WTC11 (cell line): ENCODE data around the gene MAT2A. TPM values are rescaled to one million over a fixed set of nuclear protein-coding genes. Genes with fewer than 3 reads are reported as not detected.
"Not testable (repeated sequence)": the region's sequence is repeated elsewhere in the genome, so short reads cannot be mapped to it uniquely, and the experiment has no call there.

Source experiments
- ATAC-seq: fragments of 200-7000 bp; cut with Tn5 transposase; 2 replicates; pipeline ENCODE4 v1.10.0; 2021; ENCODE audit warnings: mild to moderate bottlenecking, moderate library complexity
- CTCF ChIA-PET: fragments of 300-600 bp; sonication (Branson Sonifier 250); formaldehyde crosslinking; loops from one replicate; lab custom pipeline; 2021; ENCODE audit warnings: antibody characterized with exemption; lab: Charles Lee
- POLR2A ChIA-PET: fragments of 350-600 bp; sonication (Branson Sonifier 250); formaldehyde crosslinking; loops from one replicate; lab custom pipeline; 2021; ENCODE audit warnings: antibody characterized with exemption; lab: Charles Lee
- DNase-seq: peaks from one replicate; pipeline ENCODE4 v3.0.0; 2021; ENCODE audit warnings: low spot score
- H3K27ac Mint-ChIP-seq: 2 replicates; pipeline ENCODE4 v1.8.0; 2021; ENCODE audit warnings: mixed read lengths
- H3K27me3 Mint-ChIP-seq: 2 replicates; pipeline ENCODE4 v1.8.0; 2021; ENCODE audit warnings: low read depth, mild to moderate bottlenecking, moderate library complexity, mixed read lengths
- H3K36me3 Mint-ChIP-seq: 2 replicates; pipeline ENCODE4 v1.8.0; 2021; ENCODE audit warnings: mixed read lengths
- H3K4me1 Mint-ChIP-seq: 2 replicates; pipeline ENCODE4 v1.8.0; 2022; ENCODE audit warnings: mixed read lengths
- H3K4me3 Mint-ChIP-seq: 2 replicates; pipeline ENCODE4 v1.8.0; 2021; ENCODE audit warnings: mild to moderate bottlenecking, moderate library complexity, mixed read lengths
- H3K9me3 Mint-ChIP-seq: 2 replicates; pipeline ENCODE4 v1.8.0; 2021; ENCODE audit warnings: mixed read lengths
- ATF1 ChIP-seq: sonication (generic); formaldehyde crosslinking; IDR thresholded peaks from 2 replicates; pipeline ENCODE4 v1.8.1; 2023; ENCODE audit warnings: mild to moderate bottlenecking, moderate library complexity, missing genetic modification reagents
- ATF2 ChIP-seq: sonication (generic); formaldehyde crosslinking; IDR thresholded peaks from 2 replicates; pipeline ENCODE4 v1.8.1; 2022; ENCODE audit warnings: low read depth, missing genetic modification reagents, borderline replicate concordance
- ATF3 ChIP-seq: sonication (generic); formaldehyde crosslinking; conservative IDR thresholded peaks from 2 replicates; pipeline ENCODE4 v1.8.1; 2022; ENCODE audit warnings: mild to moderate bottlenecking, missing genetic modification reagents
- ELF4 ChIP-seq: sonication (generic); formaldehyde crosslinking; IDR thresholded peaks from 2 replicates; pipeline ENCODE4 v1.8.1; 2022; ENCODE audit warnings: low read depth, mild to moderate bottlenecking, moderate library complexity, missing genetic modification reagents
- ETV6 ChIP-seq: sonication (generic); formaldehyde crosslinking; IDR thresholded peaks from 2 replicates; pipeline ENCODE4 v1.8.1; 2022; ENCODE audit warnings: mild to moderate bottlenecking, missing genetic modification reagents
- GABPB1 ChIP-seq: sonication (generic); formaldehyde crosslinking; IDR thresholded peaks from 2 replicates; pipeline ENCODE4 v1.8.1; 2023; ENCODE audit warnings: mild to moderate bottlenecking, missing genetic modification reagents
- GRHL2 ChIP-seq: fragments of 250-450 bp; sonication (Bioruptor Pico); IDR thresholded peaks from 2 replicates; pipeline ENCODE4 v1.8.0; 2022; ENCODE audit warnings: mild to moderate bottlenecking, moderate library complexity; ENCODE audit not compliant: insufficient replicate concordance, severe bottlenecking
- IRF1 ChIP-seq: sonication (generic); formaldehyde crosslinking; IDR thresholded peaks from 2 replicates; pipeline ENCODE4 v1.8.0; 2023; ENCODE audit warnings: missing genetic modification reagents
- JAZF1 ChIP-seq: fragments of 250-450 bp; sonication (Bioruptor Pico); IDR thresholded peaks from 2 replicates; pipeline ENCODE4 v1.9.0; 2021; ENCODE audit warnings: moderate library complexity, mild to moderate bottlenecking, inconsistent platforms
- MXD4 ChIP-seq: fragments of 250-450 bp; sonication (Bioruptor Pico); IDR thresholded peaks from 2 replicates; pipeline ENCODE4 v1.8.0; 2021; ENCODE audit warnings: mild to moderate bottlenecking, moderate library complexity, borderline replicate concordance
- NR1H2 ChIP-seq: sonication (generic); formaldehyde crosslinking; IDR thresholded peaks from 2 replicates; pipeline ENCODE4 v1.9.0; 2021; ENCODE audit warnings: mild to moderate bottlenecking, moderate library complexity, missing genetic modification reagents
- NR2C2 ChIP-seq: sonication (generic); formaldehyde crosslinking; IDR thresholded peaks from 2 replicates; pipeline ENCODE4 v1.8.0; 2022; ENCODE audit warnings: mild to moderate bottlenecking, missing genetic modification reagents
- STAT6 ChIP-seq: sonication (generic); formaldehyde crosslinking; conservative IDR thresholded peaks from 2 replicates; pipeline ENCODE4 v1.8.1; 2023; ENCODE audit warnings: mild to moderate bottlenecking, low read depth, missing genetic modification reagents, moderate library complexity
- ZBTB21 ChIP-seq: sonication (generic); formaldehyde crosslinking; IDR thresholded peaks from 2 replicates; pipeline ENCODE4 v1.8.1; 2023; ENCODE audit warnings: mild to moderate bottlenecking, missing genetic modification reagents, borderline replicate concordance
- ZNF138 ChIP-seq: sonication (generic); formaldehyde crosslinking; conservative IDR thresholded peaks from 2 replicates; pipeline ENCODE4 v1.8.1; 2022; ENCODE audit warnings: mild to moderate bottlenecking, moderate library complexity, missing genetic modification reagents
- ZNF263 ChIP-seq: sonication (generic); formaldehyde crosslinking; IDR thresholded peaks from 2 replicates; pipeline ENCODE4 v1.8.1; 2022; ENCODE audit warnings: low read depth, mild to moderate bottlenecking, moderate library complexity, missing genetic modification reagents
- ZNF281 ChIP-seq: sonication (generic); formaldehyde crosslinking; IDR thresholded peaks from 2 replicates; pipeline ENCODE4 v1.8.0; 2023; ENCODE audit warnings: mild to moderate bottlenecking, missing genetic modification reagents
- ZNF425 ChIP-seq: fragments of 250-450 bp; sonication (Bioruptor Pico); conservative IDR thresholded peaks from 2 replicates; pipeline ENCODE4 v1.9.0; 2021; ENCODE audit warnings: mild to moderate bottlenecking
- total RNA-seq: library from RNA; stranded (reverse); gene quantifications from 3 replicates; pipeline ENCODE4 v1.2.3, GENCODE V29; 2021

The MAT2A gene
- total RNA-seq, 1 experiment from 2014 or later = 222 TPM

- TF ChIP-seq ZNF425 = no peak
Observed at GRCh38 chr2:85590950-85591349, 52.0 kb downstream of the MAT2A start (continued).

GRCh38 chr2:85591563-85591962 is 52.6 kb downstream of the MAT2A start:
- DNase-seq (no peak), ATAC-seq (no peak)
- Mint-ChIP-seq H3K9me3 (no peaks in the 10 kb centered on the region), H3K4me3 (no peak overlapping the region), H3K36me3 (peaks cover 2% of the 10 kb centered on the region; the same call in 1 of the 2 replicates), H3K27me3 (peaks cover 13% of the 10 kb centered on the region), H3K4me1 (peaks cover 14% of the 10 kb centered on the region), H3K27ac (peak overlapping the region; percentile 49; the same call in 1 of the 2 replicates)
- TF ChIP-seq GABPB1 (CRISPR knock-in tag) = no peak
- TF ChIP-seq JAZF1 (CRISPR knock-in tag) = no peak
- no peak for TF ChIP-seq IRF1
- TF ChIP-seq ZNF263 (CRISPR knock-in tag) = no peak
- TF ChIP-seq ATF3 (CRISPR knock-in tag) = no peak
- no peak for TF ChIP-seq GRHL2
- TF ChIP-seq ETV6 (CRISPR knock-in tag) = no peak
- TF ChIP-seq ATF1 = no peak
- no peak for TF ChIP-seq NR1H2
- TF ChIP-seq ZNF138 (CRISPR knock-in tag) = no peak
- no peak for TF ChIP-seq STAT6
- TF ChIP-seq ELF4 = no peak
- TF ChIP-seq ZNF281 (CRISPR knock-in tag) = no peak
- no peak for TF ChIP-seq MXD4
- TF ChIP-seq ZBTB21 (CRISPR knock-in tag) = no peak
- no peak for TF ChIP-seq NR2C2 (CRISPR knock-in tag)
- no peak for TF ChIP-seq ATF2 (CRISPR knock-in tag)
- POLR2A ChIA-PET = interaction anchor here (1.0 to 1.1 kb wide), 2 partner anchors 14 to 20 kb away, joined by 3 to 9 read pairs; partner anchors contain the start of genes C2orf68 and VAMP8
- CTCF ChIA-PET = interaction anchor here (0.5 to 0.8 kb wide), 2 partner anchors 26 to 40 kb away, joined by 3 to 5 read pairs; no protein-coding TSS in a partner anchor

GRCh38 chr2:85592299-85592698 is 53.3 kb downstream of the MAT2A start:
- CTCF ChIA-PET, H3K36me3 Mint-ChIP-seq, H3K9me3 Mint-ChIP-seq, H3K27ac Mint-ChIP-seq, ATAC-seq, DNase-seq, H3K4me3 Mint-ChIP-seq: not testable (repeated sequence)
- peaks cover 14% of the 10 kb centered on the region for H3K4me1 Mint-ChIP-seq
- POLR2A ChIA-PET = interaction anchor here (0.6 to 1.1 kb wide), 2 partner anchors 17 to 20 kb away, joined by 3 to 4 read pairs; partner anchors contain the start of gene C2orf68
- H3K27me3 Mint-ChIP-seq = peaks cover 13% of the 10 kb centered on the region
